Retina (tissue), 1 donor: ENCODE data around the gene RICTOR.

Experiments used
- DNase-seq: peaks from one replicate; pipeline ENCODE4 v3.0.0-alpha.2; 2016

RICTOR gene

DNA sequence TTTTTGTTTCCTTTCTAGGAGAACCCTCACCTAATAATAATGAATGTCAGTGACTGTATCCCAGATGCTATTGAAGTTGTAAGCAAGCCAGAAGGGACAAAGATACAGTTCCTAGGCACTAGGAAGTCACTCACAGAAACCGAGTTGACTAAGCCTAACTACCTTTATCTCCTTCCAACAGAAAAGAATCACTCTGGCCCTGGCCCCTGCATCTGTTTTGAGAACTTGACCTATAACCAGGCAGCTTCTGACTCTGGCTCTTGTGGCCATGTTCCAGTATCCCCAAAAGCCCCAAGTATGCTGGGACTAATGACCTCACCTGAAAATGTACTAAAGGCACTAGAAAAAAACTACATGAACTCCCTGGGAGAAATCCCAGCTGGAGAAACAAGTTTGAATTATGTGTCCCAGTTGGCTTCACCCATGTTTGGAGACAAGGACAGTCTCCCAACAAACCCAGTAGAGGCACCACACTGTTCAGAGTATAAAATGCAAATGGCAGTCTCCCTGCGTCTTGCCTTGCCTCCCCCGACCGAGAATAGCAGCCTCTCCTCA is 141.3 kb downstream of the RICTOR start:
- DNase-seq, result no peak

DNA sequence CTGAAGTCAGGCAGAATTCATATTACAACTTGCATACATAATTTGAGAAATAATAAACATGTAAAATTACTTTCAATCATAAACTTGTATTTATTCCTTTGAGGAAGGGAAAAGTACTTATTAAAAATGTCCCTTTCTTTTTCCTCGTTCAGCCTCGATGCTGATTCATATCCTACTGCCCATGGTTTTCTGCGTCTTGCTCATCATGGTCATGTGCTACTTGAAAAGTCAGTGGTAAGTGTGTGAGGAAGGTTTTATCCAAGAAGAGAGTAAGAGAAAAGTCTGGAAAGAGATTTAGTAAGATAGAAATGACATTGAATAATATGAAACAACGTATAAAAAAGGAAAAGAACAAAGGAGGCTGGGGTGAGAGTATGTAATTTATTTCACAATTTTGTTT is 142.5 kb downstream of the RICTOR start:
- DNase-seq, result no peak

DNA sequence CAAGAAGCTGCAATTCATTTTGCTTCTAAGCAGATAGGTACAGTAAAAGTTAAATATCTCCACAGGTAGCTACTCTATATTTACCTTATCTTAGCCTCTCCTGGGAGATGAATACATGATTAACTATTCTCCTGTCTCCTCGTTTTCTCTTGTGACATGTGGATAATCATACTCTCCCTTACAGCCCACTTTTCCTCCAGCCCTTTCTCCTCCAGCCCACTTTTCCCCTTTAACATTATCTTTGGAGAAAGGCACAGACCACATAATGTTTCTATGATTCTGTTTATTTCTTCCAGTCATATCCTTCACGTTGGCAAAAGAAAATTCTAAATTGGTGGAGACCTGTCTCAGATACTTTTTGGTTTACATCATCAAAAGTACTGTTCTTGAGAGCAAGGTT is 144.4 kb downstream of the RICTOR start:
- no peak for DNase-seq

DNA sequence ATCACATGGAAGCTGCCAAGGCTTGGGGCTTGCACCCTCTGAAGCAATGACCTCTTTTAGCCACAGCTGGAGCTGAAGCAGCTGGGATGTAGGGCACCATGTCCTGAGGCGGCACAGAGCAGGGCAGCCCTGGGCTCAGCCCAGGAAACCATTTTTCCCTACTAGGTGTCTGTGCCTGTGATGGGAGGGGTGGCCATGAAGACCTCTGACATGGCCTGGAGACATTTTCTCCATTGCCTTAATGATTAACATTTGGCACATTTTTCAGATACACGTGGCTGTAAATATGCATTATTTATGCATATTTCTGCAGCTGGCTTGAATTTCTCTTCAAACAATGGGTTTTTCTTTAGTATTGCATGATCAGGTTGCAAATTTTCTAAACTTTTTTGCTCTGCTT is 146.7 kb downstream of the RICTOR start:
- DNase-seq, result no peak

DNA sequence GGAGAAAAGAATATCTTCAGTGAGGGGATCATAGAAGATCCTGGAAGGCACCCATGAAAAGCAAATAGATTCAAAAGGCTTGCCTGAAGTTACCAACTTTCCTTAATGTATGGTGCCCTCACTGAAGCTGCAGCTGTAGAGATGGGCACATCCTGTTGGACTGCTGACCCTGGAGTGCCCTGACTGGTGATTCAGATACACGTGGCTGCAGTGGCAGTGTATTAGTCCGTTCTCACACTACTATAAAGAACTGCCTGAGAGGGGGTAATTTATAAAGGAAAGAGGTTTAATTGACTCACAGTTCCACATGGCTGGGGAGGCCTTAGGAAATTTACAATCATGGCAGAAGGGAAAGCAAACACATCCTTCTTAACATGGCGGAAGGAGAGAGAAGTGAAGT is 148.1 kb downstream of the RICTOR start:
- no peak for DNase-seq

DNA sequence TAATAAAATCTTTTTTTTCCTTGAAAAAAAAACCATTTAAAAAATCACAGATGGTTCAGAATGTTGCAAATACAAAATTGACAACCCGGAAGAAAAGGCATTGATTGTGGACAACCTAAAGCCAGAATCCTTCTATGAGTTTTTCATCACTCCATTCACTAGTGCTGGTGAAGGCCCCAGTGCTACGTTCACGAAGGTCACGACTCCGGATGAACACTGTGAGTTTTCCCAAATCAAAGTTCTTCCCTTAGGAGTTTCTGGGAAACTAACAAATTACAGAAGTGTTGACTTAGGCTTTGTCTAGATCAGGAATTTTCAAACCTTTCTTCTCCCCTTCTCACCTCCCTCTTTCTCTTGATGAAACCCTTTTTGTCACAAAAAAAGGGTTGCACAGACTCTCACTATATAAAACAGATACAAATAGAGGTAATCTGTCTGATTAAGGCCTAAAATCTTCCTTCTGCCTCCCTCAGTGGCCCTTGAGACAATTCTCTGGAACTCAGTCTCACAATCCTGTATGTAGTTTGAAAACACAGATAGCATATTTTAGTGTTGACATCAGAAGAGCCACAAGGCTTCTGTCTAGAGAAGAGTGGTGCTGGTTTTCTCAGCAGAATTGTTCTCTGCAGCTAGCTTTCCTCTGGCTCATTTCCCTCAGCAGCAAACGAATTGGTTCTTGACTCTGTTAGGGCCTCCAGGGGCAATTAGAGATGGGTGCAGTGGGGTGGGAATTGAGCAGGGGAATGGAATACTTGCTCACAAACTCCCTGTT is 148.9 kb downstream of the RICTOR start:
- DNase-seq, result no peak

DNA sequence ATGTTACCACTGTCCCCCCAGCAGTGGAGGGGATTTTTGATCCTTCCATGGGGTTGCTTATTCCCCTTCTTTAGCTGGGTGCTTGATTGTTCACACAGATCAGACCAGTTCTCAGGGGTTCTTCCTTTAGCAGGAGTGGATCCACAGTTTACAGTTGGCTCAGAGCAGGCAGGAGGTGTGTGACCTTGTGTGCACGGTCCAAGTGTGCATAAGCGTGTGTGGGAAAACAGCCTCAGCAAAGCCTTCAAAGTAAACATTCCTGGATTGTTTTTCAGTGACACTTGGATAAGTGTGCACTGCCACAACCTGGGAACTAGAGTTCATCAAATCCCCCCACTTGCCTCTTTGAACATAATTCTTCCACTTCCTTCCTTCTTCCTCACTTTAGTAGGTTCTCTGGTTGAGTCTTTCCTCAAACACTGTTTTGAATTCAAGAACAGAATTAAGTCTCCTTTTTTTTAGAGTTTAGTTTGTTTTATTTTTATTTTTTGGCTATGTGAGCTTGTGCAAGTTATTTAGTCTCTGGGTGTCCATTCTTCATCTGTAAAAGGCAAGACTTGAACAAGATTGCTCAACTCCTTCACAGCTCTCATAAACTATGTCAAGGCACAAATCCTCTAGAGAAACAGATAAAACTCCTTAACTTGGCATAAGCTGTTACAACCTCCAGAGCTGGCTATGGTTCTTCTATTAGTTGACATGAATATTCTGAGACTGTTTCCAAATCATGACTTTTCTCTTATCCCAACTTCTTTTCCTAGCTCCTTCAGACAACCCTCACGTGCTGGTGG is 150.3 kb downstream of the RICTOR start:
- no peak for DNase-seq

DNA sequence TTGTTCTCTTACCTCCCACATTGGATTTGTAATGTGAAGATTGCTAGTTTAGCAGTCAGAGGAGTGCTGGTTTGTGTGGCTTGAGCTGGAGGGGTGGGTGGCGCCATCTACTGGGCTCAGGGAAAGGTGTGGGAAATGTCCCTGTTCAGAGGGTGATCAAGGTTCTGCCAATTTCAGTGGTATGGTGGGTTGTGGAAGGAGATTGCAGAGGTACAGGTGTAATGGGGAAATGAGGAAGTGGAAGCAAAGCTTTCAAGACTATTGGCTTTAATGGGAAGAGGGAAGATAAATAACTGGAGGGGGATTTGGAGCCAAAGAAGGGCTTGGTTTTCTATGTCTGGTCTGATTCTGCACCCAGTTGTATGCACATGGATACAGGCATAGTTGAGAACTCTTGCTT is 152.0 kb downstream of the RICTOR start:
- peak; percentile 49 for DNase-seq

DNA sequence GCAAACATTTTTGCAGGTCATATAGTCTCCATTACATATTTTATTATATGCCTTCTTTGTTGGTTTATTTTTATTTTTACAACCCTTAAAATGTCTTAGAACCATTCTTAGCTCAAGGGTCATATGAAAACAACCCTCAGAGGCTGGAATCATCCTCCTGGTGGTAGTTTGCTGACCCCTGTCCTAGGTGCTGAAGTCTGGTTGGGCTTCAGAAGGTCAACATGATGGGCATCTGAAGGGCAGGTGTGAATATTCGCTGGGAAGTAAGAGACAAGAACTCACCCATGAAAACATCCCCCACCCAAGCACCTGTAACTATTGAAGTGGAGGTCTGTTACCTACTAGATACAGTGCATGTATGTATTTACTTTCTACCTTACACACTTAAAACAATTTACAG is 153.0 kb downstream of the RICTOR start:
- no peak for DNase-seq

DNA sequence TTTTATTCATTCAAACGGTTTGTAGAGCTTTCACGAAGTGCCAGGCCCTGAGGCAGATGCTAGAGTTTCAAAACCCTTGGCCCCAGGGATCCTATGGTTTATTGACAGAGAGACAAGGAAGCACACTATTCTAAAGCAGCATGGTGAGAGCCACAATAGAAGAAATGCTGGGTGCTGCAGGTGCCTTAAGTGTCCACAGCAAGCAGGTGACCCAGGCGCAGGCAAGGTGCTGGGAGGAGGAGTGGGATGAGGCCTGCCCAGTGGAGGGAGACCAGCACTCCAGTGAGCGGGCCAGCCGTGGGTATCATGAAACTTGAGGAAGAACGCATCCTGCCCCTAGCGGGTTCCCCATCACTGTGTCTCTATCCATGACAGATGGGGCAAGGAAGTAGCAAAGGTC is 157.4 kb downstream of the RICTOR start:
- no peak for DNase-seq

DNA sequence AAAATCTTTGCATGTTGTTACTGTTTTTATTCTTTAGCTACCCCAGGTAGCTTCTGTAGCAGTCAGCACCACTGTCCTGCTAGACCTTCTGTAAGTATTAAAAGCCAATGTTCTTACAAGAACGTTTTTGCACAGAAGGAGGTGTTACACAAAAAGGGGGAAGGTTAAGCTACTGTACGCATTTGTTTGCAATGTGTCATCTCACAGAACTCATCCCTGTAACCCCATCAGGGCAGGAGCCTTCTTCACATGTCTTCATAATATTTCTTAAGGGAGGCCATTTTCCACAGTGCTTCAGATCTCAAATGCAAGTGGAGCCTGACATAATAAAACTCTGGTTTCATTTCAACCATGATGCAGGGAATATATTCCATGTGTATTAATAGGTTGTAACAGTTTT is 160.5 kb downstream of the RICTOR start:
- no peak for DNase-seq

DNA sequence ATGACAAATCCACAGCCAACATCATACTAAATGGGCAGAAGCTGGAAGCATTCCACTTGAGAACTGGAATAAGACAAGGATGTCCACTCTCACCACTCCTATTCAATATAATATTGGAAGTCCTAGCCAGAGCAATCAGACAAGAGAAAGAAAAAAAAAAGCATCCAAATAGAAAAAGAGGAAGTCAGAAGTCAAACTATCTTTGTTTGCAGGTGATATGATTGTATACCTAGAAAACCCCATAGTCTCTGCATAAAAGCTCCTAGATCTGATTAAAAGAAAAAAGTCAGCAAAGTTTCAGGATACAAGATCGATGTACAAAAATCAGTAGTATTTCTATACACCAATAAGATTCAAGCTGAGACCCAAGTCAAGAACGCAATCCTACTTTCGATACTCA is 162.3 kb downstream of the RICTOR start:
- no peak for DNase-seq

DNA sequence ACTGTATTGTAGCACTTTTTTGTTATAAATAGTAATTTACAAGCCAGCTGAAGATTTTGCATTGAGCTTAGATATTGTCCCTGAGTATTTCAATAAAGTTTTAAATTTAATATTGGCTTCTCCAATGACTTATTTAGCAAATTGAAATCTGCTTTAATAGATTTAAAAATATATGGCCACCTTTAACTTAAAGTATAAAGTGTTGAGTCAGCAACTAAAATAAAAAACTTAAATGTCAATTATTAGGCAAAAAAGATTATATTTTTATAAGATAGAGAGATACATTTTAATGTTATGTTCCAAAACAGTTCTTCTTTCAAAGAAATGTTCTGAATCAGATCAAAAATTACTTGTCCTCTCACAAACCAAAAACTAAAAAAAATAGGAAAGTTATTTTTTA is 167.7 kb downstream of the RICTOR start:
- no peak for DNase-seq

DNA sequence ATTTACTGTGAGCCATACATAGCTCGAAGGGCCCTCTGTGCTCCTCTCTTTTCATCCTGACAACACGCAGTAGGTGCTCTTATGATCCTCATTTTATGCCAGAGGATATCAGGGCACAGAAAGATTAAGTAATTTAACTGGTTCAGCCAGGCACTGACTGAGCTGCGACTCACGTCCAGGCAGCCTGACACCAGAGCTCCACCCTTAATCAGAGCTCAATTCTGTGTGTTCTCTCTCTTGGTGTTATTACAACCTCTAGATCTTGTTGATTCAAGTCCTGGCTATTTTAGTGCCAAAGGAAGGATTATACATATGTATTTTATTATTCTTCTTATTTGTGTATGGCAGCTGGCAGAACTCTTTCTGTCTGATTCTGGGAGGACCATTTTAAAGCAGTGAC is 168.7 kb downstream of the RICTOR start:
- DNase-seq, result no peak

DNA sequence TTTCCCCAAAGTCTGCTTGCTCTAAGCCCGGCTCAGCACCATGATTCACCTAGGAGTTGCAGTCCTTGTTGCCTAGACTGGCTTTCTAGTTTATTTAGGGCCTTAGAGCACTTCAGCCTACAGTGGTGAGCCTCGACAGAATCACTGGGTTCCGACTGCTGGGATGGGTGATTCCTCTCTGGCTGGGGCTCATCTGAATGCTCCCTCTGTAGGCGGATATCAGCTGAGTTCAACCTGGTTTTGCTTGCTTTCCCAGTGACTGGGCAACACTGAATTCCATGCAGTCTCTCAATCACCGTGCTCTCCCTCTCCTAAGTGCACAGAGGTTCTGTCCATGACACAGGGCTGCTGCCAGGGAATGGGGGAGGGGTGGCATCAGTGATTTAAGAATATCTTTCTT is 174.3 kb downstream of the RICTOR start:
- DNase-seq, result no peak

DNA sequence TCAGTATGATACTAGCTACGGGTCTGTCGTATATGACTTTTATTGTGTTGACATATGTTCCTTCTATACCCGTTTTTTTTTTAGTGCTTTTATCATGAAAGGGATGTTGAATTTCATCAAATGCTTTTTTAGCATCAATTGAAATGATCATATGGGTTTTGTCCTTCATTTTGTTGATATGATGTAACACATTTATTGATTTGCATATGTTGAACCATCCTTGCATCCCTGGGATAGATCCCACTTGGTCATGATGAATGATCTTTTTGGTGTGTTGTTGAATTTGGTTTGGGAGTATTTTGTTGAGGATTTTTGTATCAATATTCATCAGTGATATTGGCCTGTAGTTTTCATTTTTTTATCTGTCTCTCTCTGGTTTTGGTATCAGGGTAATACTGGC is 177.4 kb downstream of the RICTOR start:
- no peak for DNase-seq

DNA sequence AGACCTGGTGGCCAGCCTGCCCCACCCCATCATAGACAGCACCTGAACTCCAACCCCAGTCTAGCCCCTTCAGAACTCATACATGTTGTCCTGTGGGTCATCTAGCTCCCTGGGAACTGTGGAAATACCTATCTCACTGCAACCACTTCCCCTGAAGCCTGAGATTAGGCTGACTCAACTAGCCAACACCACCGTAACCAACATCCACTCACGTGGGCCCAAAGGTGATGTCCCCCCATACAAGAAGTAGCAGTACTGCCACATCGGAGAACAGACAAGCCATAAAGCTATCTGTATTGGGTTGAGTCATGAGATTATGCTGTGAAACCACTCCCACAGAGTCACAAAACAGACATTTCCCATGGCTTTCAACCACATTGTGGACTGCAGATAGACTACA is 181.8 kb downstream of the RICTOR start:
- DNase-seq, result no peak

DNA sequence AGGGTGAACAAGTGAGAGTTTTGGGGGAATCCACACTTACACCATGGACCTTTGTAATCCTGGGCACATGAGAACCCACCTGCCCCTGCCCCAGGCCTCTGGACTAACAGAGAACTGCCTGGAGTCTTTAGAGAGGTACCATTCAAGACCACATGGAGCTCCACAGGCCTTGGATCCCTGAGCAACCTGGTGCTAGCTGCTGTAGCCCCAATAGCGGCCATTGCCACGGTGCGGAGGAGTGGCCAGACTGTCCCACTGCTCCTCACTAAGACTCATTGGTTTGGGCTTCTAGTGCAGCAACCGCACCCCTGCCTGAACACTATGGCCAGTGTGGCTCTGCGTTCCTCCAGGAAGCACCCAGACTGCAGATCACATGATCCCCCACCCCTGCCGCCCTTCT is 182.6 kb downstream of the RICTOR start:
- DNase-seq, result no peak

DNA sequence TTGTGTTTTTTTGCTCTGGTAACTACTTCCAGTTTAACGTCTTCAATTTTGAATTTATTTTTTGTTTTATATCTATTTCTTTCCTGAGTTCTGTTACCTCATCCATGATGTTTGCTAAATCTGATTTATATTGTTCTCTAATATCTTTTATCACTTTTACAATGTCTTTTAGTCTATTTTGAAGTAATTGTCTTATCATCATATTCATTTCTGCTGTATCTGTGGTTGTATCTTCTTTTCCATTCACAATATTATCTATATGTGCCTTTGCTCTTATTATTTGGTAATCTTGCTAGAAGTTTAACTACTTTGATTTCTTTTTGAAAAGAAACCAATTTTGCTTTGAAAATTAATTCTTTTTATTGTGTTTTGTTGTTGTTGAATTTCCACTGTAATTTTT is 184.8 kb downstream of the RICTOR start:
- no peak for DNase-seq

DNA sequence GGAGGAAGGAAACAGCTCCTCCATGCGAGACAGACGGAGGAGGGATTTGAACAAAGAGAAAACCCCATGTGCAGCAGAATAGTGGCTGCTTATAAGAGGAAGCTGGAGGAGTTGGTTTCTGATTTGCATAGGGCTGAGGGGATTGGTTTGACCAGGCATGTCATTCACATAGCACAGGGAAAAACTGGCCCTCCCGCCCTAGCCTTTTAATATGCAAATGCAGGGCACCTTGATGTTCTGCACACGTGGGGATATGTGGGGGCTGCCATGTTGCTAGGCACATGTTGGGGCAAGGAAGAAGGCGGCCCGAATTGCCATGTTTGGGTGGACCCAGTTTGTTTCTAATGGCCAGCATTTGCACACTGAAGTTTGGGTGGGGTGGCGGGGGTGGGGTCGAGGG is 186.2 kb downstream of the RICTOR start:
- no peak for DNase-seq
